ENCODE measurements around the gene PDE6D.
"Not testable (repeated sequence)": the region's sequence is repeated elsewhere in the genome, so short reads cannot be mapped to it uniquely, and the experiment has no call there.

Gene PDE6D

DNA sequence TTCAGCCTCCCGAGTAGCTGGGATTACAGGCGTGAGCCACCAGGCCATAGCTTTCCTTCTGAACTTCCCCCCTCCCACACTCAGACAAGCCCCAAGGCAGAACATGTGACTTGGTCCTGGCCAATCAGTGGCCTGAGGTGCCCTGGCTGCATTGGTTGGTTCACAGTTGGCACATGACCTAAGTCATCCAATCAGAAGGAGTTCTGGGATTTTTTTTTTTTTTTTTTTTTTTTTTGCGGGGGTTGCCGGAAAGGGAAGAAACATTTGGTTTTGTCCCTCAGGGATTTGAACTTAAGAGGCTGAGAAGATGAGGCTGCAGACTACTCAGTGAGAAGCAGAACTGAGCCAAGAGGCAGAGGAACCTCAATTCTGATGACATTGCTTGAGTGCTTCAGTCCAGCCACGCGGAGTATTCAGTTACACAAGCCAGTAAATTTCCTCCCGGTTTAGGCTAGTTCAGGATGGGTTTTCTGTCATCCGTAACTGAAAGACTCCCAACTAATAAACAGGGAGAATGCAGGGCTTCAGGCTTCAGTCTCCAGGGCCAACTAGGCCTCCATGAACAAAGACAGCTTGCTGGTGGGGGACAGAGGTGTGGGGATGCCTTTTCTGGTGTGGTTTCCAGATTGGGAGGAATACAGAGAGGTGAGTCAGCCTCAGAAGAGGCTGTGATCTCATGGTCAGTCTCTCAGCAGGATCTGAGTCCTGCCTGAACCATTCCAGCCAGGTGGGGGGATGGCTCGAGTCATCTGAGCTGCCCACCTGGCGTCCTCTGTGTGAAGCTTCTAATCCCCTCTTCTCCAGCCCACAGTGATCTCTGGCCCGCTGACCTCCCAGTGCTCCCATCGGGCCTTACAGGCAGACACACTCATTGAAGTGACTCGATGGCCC, 63.6 kb downstream of the PDE6D start:
- no peak for DNase-seq

DNA sequence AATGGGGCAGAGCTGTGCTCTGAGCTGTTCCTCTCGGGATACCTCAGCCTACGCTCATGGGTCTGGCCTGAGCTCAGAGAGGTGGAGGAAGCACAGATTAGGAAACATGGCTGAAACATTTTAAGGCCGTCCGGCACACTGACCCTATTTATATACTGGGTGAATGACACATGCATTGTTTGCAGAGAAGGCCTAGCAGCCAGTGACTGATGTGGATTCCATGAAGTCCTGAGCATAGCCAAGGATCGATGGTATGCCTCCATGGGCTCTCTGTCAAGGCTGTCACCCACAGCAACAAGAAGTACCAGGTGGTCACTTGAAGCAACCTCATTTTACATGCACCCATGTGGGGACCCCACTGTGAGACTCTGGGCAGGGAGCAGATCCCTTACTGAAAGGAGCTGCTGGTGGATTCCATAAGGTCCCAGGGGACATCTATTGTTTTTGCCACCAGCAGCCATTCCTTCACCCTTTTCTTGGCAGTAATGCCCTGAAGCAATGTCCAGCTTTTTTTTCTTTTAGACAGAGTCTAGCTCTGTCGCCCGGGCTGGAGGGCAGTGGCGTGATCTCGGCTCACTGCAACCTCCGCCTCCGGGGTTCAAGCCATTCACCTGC, 64.3 kb downstream of the PDE6D start:
- no peak for DNase-seq

DNA sequence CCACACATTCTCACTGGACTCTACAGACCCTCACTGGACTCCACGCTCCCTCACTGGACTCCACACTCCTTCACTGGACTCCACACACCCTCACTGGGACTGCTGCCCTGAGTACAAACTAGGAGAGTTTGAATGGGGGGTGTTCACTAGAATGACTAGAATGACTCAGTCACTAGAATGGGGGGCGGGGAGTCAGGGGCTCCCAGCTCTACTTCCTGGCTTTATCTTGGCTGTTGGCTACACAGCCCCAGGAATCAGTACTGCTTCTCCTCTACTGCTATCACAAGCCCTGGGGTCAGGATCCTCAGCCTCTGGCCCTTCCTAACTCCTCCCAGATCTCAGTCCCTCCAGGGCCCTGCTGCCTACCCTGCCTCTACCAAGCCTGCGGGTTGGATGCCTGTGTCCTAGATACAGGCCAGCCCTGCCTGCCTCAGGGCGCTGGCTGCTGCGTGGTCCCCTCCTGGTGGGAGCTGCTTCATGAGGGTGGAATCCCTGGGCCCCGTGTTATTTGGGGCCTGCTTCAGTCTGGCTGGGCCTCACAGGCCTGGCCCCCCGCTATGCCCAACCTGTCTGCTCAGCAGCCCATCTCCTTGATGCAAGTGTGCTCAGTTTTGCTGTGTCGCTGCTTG, 65.0 kb downstream of the PDE6D start:
- no peak for DNase-seq

DNA sequence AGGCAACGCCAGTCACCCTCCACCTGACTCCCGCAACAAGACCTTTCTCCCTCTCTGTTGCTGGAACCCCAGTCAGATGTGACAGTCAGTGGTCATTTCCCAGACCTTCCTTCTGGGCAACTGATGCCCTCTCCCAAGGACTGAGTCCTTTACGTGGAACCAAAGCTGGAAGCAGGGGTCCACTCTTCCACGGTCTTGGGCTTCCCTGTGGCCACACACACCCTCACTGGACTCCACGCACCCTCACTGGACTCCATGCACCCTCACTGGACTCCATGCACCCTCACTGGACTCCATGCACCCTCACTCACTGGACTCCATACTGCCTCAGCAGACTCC, 65.6 kb downstream of the PDE6D start:
- no peak for DNase-seq

DNA sequence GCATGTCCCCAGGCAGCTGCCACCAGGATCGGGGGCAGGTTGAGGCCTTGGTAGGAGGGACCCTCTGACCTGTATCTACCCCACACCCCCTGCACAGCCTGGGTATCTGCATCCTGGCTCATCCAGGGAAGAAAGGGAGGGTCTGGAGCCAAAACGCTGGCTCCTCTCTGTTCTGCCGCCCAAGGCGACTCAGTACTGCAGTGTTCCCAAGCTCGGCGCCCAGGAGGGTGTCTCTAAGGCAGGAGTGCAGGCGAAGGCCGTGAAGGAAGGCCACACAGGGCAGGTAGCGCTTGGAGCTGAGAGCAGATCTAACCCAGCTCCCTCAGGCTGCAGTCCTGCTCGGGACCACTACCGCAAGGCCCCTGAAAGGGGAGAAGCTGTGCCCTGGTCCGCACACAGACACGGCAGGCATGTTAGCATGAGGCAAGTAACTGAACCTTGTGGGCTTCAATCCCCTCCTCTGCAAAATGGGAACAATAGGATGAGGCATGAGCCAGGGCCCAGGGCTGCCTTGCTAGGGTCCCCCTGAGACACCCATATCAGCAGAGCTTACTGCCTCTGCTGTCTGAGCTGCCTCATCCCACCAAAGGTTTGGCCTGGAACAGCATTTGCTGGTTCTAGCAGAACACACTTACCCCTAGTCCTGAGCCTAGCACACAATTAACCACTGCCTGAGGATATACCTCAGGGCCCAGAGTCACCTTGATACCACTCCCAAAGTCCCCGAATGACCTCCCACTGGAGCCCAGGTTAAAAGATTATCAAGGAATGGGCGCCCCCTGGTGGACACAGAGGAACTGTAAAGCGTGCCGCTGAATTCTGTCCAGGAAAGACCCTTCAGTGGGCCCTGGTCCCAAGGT, 66.2 kb downstream of the PDE6D start:
- no peak for DNase-seq

DNA sequence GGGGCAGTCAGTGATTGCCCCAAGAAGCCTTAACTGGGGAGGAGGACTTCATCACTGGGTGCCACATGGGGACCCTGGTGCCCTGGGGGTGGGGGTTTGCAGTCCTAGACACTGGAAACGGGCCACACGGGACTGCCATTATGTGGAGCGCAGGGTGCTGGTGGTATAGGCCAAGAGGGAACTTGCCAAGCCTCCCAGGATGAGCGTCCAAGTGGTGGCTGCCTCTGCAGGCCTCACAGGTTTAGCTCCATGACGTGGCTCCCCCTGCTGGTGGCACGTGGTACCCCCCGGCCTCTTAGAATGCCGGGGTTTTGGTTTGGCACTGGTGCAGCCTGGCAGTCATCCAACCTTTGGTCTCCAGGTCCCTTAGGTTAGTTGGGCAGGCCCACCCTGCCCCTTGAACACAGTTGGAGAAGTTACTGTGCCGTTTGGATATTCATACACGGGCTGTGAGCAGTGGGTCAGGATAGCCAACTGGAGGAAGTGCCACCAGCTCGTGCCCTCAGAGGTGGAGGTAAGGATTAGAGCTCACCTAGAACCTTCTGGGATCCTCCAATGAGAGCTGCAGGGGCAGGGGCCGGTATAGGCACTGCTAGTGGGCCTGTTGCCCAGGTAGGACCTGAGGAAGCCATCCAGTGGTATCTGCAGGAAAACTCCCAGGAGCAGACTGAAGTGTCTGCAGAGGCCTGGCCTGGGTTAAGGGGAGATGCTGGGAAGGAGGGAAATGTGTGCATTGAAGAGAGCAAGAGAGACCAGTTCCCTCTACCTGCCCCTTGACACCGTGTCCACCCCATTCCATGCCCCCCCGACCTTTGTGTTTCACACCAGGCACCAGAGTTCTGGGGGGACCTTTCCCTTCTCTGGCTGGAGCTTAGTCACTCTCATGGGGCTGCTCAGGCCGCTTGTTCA, 67.1 kb downstream of the PDE6D start:
- peak; percentile 49 for DNase-seq

DNA sequence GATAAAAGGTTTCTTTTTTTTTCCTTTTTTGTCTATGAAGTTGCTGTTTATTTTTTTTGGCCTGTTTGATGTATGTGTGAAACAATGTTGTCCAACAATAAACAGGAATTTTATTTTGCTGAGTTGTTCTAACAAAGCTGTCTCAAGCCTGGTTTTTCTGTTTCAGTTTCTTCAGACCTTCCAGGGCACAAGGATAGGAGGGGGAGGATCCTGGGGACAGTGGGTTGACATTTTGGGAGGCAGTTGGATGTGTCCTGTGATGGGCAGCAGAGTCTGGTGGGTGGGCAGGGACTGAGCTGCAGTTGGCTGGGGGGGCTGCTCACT, 67.7 kb downstream of the PDE6D start:
- DNase-seq = not testable (repeated sequence)

DNA sequence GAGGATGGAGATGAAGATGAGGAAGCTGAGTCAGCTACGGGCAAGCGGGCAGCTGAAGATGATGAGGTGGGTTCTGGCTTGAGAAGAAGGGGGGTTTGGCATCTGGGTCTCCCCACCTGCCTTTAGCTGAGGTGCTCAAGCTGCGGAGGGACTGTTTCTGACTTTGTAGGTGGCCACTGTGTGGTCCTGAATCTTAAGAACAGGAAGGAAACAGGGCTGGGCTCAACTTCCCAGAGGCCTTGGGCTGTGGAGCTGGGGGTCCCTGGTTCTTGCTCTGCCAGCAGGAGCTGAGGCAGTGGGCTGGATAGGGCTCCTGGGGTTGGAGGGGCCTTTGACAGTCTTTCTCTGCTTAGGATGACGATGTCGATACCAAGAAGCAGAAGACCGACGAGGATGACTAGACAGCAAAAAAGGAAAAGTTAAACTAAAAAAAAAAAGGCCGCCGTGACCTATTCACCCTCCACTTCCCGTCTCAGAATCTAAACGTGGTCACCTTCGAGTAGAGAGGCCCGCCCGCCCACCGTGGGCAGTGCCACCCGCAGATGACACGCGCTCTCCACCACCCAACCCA, 68.5 kb downstream of the PDE6D start:
- DNase-seq = not testable (repeated sequence)

DNA sequence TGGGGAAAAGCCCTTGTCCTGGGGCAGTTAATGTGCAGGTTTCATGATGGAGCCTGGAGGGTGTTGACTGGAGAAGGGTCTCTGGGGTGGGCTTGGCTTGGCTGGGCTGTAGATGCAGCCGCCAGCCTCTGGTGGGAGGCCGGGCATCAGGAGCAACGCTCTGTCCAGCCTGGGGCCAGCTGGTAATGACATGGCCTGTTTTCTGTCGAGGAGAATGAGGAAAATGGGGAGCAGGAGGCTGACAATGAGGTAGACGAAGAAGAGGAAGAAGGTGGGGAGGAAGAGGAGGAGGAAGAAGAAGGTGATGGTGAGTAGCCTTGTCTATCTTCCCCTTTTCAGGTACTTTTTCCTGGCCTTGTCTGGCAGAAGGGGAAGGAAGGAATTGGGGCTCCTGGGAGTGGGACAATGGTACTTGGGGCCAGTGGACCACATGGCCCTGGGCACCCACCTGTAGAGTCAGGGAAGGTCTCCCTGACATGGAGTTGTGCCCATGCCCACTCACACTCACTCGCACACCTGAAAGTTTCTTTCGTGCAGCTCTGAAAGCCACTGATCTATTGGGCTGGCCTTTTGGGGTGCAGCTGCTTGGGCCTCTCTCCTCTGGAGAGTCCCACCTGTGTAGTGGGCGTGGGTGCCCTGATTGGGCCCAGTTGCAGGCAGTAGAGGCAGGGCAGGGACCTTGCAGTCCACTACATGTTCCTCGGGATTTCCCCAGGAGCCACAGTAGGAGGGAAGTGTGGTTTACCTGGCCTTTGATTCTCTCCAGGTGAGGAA, 69.2 kb downstream of the PDE6D start:
- DNase-seq = no peak

DNA sequence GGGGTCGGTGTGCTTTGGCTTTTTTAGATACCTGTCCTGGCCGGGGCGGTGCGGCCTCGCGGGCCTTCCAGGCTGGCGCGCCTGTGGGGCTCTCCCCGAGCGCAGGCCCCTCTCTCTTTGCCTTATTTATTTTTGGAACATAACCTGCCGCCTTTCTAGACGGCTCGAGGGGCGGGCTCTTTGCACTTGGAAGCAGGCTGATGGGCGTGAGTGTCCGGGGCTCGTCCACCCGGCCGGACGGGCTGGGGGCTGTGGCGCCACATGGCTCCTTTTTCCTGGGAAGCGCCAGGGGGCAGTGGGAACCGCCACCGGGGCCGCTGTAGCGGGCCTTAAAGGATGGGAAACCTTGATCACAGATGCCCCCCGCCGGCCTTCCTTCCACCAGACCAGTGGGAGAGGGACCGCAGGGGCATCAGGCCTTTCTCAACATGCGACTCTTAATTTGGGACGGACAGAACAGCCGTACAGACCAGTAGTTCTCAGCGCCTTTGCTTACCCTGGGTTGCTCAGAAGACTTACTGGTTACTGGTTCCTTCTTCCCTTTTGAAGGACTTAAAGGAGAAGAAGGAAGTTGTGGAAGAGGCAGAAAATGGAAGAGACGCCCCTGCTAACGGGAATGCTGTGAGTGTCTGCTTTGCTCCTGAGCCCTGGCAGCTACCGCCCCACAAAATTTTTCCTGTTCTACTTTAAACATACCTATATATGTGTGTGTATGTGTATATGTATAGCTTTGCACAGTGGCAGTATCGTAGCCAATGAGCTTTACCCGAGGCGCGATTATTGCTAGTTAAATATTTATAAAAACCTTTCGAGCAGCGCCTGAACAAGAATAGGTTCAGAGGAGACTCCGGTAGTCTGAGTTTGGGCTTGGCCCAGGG, 70.0 kb downstream of the PDE6D start:
- no peak for DNase-seq

DNA sequence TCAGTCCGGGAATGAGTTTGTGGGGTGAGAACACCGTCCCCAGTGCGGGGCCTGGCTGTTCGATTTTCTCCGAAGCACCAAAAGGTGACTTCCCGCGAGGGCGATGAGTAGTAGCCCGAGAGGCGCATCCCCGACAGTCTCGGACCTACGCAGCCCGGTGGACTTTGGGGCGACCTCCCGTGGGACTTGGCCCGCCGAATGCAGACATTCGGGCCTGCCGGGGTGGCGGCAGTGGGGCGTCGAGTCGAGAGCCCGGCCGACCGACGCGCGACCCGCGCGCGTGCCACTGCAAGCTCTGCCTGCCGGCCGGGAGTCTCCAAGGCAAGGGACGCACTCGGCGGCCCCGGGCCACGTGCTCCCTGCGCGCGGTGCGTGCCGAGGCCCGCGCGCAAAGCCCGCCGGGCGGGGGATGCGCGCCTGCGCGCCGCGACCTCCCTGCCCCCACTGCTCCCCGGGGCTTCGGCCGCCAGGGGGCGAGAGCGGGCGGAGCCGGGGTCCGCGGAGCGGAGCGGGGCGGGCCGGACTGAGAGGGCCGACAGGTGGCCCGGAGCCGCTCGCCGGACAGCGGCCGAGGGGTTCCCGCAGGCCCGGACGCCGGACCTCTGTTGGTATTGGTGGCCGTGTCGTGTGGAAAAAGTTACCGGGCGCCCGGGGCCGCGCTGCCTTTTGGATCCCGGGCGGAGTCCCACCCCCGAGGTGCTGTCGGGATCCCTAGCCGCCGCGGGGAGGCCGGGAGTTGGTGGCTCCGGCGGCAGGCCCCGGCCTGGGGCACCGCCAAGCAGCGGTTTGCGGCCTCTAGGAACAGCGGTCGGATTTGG, 70.9 kb downstream of the PDE6D start:
- DNase-seq = no peak

DNA sequence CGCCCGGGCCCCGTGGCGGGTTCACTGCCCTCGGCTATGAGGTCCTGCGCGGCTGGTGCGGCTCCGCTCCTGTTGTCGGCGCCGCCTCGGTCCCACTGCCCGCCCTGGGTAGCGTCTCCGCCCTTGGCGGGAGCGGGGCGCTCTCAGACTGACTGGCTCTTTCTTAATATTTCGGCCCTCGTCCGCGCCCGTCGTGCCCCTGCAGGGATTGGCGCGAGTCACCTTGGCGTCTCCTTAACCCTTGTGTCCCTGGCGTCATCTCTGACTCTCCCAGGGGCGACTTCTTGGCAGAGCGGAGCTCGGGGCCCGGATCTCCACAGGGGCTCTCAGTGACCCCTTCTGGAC, 71.5 kb downstream of the PDE6D start:
- DNase-seq = no peak

DNA sequence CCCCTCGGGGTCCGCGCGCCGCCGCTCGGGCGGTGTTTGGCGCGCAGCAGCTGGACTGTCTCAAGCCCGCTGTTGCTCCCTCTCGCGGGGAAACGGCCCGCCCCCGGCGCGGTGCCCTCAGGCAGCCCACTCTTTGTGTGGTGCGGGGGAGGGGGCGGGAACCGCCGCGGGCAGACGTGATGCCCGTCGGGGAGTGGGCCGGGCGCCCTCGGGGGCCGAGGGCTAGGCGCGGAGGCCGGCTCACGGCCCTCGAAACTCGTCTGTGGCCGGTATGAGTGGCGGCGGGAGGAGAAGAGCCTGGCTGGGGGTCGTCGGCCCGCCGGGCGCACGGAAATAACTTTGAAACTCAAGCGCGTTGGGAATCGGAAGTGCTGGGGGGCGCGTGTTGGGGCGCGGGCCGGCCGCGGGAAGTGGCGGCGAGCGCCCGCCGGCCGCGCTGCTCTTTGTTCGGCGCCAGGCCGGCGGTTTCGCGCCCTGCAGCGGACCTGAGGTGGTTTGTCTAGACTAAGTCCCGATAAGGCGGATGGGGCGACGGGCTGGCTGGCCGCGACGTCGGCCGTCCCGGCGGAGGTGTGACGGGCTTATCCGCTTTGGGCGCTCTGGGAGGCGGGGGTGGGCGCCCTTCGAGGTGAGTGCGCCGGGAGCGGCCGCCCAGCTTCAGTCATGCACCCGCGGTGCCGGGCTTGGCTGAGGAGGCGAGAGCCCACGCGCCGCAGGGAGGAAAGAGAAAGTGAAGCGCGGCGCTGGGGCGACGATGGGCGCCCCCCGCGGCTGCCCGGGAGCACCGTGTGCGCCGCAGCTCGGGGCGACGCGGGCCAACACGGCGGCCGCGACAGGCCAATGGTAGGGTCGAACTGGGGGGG, 72.1 kb downstream of the PDE6D start:
- DNase-seq = no peak

DNA sequence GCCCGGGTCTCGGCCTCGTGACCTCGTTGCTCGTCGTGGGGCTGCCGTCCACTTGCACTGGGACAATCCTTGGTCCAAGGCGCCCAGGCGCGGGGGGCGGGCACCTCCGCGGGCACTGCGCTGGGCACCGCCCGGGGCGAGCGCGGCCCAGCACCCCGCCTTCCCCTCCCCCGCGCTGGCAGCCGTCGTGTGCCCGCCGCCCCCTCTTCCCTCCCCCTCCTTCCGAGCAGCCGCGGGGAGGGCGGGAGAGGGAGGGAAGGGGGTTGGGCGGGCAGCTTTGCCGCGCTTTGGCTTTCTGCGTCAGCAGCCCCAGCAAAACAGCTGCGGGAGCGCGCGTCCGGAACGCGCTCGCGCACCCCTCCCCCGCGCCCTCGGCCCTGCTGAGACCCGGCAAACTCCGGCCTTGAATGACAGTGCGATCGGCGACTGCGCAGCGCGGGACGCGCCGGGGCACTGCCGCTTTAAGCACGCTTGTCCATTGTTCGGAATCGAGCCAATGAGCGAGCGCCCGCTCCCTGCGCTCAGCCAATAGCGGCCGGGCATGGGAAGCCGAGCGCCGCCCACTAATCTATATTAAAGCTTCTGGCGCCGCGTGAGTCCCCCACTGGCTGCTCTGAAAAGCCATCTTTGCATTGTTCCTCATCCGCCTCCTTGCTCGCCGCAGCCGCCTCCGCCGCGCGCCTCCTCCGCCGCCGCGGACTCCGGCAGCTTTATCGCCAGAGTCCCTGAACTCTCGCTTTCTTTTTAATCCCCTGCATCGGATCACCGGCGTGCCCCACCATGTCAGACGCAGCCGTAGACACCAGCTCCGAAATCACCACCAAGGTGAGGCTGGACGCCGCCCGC, 72.9 kb downstream of the PDE6D start, which contains the start of gene PTMA:
TSS of gene PTMA (plus strand) at position 599 of the 846 bp plus-strand sequence. CDS start at position 781, 182 bp downstream.
- peak; percentile 92 for DNase-seq

DNA sequence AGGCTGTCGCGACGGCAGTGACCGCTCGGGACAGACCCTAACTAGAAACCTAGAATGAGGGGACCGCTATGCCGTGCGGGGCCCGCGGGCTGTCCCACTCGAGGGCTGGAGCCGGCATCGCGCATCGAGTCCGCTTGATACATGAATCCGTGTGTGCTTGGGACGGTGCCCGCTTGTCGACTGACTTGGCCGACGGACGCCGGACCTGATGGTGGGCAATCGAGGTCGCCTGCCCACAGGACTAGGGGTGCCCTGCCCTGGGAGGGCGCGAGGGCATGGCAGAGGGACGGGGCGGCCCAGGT, 73.5 kb downstream of the PDE6D start:
- DNase-seq = no peak

DNA sequence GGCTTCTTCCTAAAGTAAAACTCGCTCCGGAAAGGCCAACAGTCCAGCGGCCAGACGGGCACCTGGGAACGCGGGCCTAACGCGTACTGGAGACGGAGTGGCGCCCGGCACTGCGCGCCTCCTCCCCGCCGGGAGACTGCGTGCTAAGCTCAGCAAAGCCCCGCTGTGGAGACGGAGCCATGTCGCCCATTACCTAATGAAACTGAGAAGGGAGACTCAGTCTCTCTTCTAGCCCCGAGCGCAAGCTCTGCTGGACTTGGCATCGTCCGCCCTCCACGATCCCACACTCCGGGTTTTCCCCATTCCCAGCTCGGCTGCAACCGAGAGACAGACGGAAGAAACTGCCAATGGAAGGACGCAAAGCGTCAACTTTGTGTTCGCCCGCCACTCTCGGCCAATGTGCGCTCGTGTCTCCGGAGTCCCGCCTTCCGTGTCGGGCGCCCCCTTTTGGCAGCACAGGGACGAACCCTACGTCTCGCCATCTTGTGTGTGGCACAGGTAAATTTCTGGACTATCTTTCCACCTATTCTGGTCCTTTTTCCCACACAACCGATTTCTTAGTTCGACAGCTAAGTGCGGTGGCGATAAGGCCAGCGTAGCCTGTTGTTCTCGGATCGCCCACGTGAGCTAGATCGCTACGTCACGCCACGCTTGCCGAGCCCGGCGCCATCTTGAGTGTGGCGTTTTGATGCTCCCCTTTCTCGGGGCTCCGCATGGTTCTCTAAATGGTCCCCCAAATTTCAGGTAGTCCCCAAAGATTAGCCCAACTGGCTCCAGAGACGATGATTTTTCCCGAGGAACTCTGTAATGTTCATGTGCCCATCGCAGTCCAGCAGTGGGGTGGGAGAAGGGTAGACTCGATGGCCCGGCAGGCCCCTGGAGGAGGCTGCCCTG, 74.1 kb downstream of the PDE6D start:
- peak; percentile 88 for DNase-seq

Measured in NCI-H524 treated with DMSO at 0.1 percent for 48 hours (cell line).